Endodermal cell (in vitro differentiated cells): ENCODE data around the gene SMNDC1. TPM values are rescaled to one million over a fixed set of nuclear protein-coding genes. Genes with fewer than 3 reads are reported as not detected.

ENCODE experiments used
- DNase-seq: peaks from one replicate; pipeline ENCODE4 v3.0.0-alpha.2; 2017
- H3K27ac ChIP-seq: 2 replicates; pipeline ENCODE4 v1.5.1; 2013; ENCODE audit warnings: mild to moderate bottlenecking, low read depth, low read length, moderate library complexity
- H3K27me3 ChIP-seq: 2 replicates; pipeline ENCODE4 v1.6.1; 2013; ENCODE audit warnings: mild to moderate bottlenecking, low read length, moderate library complexity; ENCODE audit not compliant: insufficient read depth, control insufficient read depth, poor library complexity, severe bottlenecking
- H3K36me3 ChIP-seq: 2 replicates; pipeline ENCODE4 v1.7.0; 2013; ENCODE audit warnings: mild to moderate bottlenecking, low read length, moderate library complexity; ENCODE audit not compliant: control insufficient read depth, insufficient read depth
- H3K4me1 ChIP-seq: one replicate; pipeline ENCODE4 v1.7.0; 2013; ENCODE audit warnings: low read length; ENCODE audit not compliant: control insufficient read depth, insufficient read depth
- H3K4me3 ChIP-seq: 2 replicates; pipeline ENCODE4 v1.5.1; 2013; ENCODE audit warnings: mild to moderate bottlenecking, low read length, moderate library complexity
- H3K9ac ChIP-seq: 2 replicates; pipeline ENCODE4 v1.6.1; 2013; ENCODE audit warnings: mild to moderate bottlenecking, low read length, moderate library complexity; ENCODE audit not compliant: poor library complexity, severe bottlenecking; ENCODE audit errors: extremely low read depth
- H3K9me3 ChIP-seq: 2 replicates; pipeline ENCODE4 v1.6.1; 2013; ENCODE audit warnings: mild to moderate bottlenecking, low read length, moderate library complexity; ENCODE audit not compliant: control insufficient read depth
- H3K27ac Mint-ChIP-seq: 2 replicates; pipeline ENCODE4 v1.8.0; 2020; ENCODE audit warnings: mixed read lengths
- H3K27me3 Mint-ChIP-seq: 2 replicates; pipeline ENCODE4 v1.8.0; 2021; ENCODE audit warnings: mild to moderate bottlenecking, mixed read lengths; ENCODE audit not compliant: insufficient read depth
- H3K36me3 Mint-ChIP-seq: 2 replicates; pipeline ENCODE4 v1.8.0; 2020; ENCODE audit warnings: low read depth, mixed read lengths
- H3K4me1 Mint-ChIP-seq: 2 replicates; pipeline ENCODE4 v1.8.0; 2020; ENCODE audit warnings: mixed read lengths
- H3K4me3 Mint-ChIP-seq: 2 replicates; pipeline ENCODE4 v1.8.0; 2020; ENCODE audit warnings: mild to moderate bottlenecking, moderate library complexity, mixed read lengths
- H3K9me3 Mint-ChIP-seq: 2 replicates; pipeline ENCODE4 v1.8.0; 2020; ENCODE audit warnings: mild to moderate bottlenecking, mixed read lengths
- CTCF ChIP-seq: fragments of 200-600 bp; sonication (generic); conservative IDR thresholded peaks from 2 replicates; pipeline ENCODE4 v1.5.0; 2021; ENCODE audit warnings: antibody characterized with exemption, mild to moderate bottlenecking
- WGBS, 2 experiments: methylation state at CpG; one replicate each; pipeline versions ENCODE4 v1.1.5 to v1.1.7; 2013; ENCODE audit warnings: missing lambda C conversion rate in 2 of 2, mixed read lengths in 1 of 2; ENCODE audit not compliant: insufficient coverage in 1 of 2, insufficient read length in 1 of 2; 5-methylcytosine and 5-hydroxymethylcytosine counted together
- total RNA-seq, 2 donors: library from RNA; stranded (reverse); fragmentation: NEBNext Ultra II Directional in 1 of 2; extraction: Animal tissue kit (Norgen Biotek cat#: 25700) in 1 of 2; gene quantifications; 2 replicates in 1 of 2; 3 replicates in 1 of 2; pipeline ENCODE4 v1.2.1, GENCODE V29; 2021

The SMNDC1 gene
- total RNA-seq, 2 donors from 2014 or later, result 52.9 to 65.6 TPM

- H3K36me3 ChIP-seq, result peaks cover 6% of the 10 kb centered on the region
- peaks cover 5% of the 10 kb centered on the region for H3K9me3 ChIP-seq
- H3K4me3 ChIP-seq, result no peak overlapping the region
- 90 to 100% methylated on average over 1 of the region's 1 CpG for WGBS, 2 experiments
- Mint-ChIP-seq H3K9me3 (peaks cover 1% of the 10 kb centered on the region), H3K4me3 (no peak overlapping the region), H3K27ac (no peak overlapping the region), H3K4me1 (peaks cover 6% of the 10 kb centered on the region), H3K27me3 (no peaks in the 10 kb centered on the region), H3K36me3 (peaks cover 7% of the 10 kb centered on the region)
- no peaks in the 10 kb centered on the region for H3K27me3 ChIP-seq
- TF ChIP-seq CTCF, result no peak
- no peak for DNase-seq
- no peak overlapping the region for H3K9ac ChIP-seq
- H3K4me1 ChIP-seq, result no peaks in the 10 kb centered on the region
- no peak overlapping the region for H3K27ac ChIP-seq
Measured at GRCh38 chr10:110260746-110261477, 43.8 kb downstream of the SMNDC1 start.

- no peak overlapping the region for H3K27ac Mint-ChIP-seq
- Histone ChIP-seq H3K36me3 (peaks cover 12% of the 10 kb centered on the region), H3K27me3 (no peaks in the 10 kb centered on the region), H3K4me1 (no peaks in the 10 kb centered on the region), H3K4me3 (no peak overlapping the region), H3K9ac (no peak overlapping the region), H3K9me3 (peaks cover 13% of the 10 kb centered on the region), H3K27ac (no peak overlapping the region)
- H3K4me1 Mint-ChIP-seq, result no peaks in the 10 kb centered on the region
- no peak overlapping the region for H3K4me3 Mint-ChIP-seq
- DNase-seq, result no peak
- H3K9me3 Mint-ChIP-seq, result peaks cover 7% of the 10 kb centered on the region
- no peaks in the 10 kb centered on the region for H3K27me3 Mint-ChIP-seq
- peaks cover 22% of the 10 kb centered on the region for H3K36me3 Mint-ChIP-seq
- no peak for TF ChIP-seq CTCF
Measured at GRCh38 chr10:110259317-110259716, 45.4 kb downstream of the SMNDC1 start.

GRCh38 chr10:110258542-110258941, 46.2 kb downstream of the SMNDC1 start:
- TF ChIP-seq CTCF, result no peak
- Histone ChIP-seq H3K27me3 (no peaks in the 10 kb centered on the region), H3K27ac (no peak overlapping the region), H3K4me1 (no peaks in the 10 kb centered on the region), H3K36me3 (peaks cover 12% of the 10 kb centered on the region), H3K4me3 (no peak overlapping the region), H3K9me3 (peaks cover 13% of the 10 kb centered on the region), H3K9ac (no peak overlapping the region)
- Mint-ChIP-seq H3K27ac (no peak overlapping the region), H3K27me3 (no peaks in the 10 kb centered on the region), H3K4me1 (no peaks in the 10 kb centered on the region), H3K36me3 (peaks cover 22% of the 10 kb centered on the region), H3K9me3 (peaks cover 7% of the 10 kb centered on the region), H3K4me3 (no peak overlapping the region)
- DNase-seq, result no peak
- 80 to 100% methylated on average over 1 of the region's 1 CpG for WGBS, 2 experiments
